ENCODE results near the gene THAP12. TPM values are rescaled to one million over a fixed set of nuclear protein-coding genes. Genes with fewer than 3 reads are reported as not detected.

Gene THAP12
- total and polyA plus RNA-seq, 2 donors (not counting 3 experiments of a cell fraction or from before 2014, with no cell fraction given), result 12.2 to 36.7 TPM

DNA sequence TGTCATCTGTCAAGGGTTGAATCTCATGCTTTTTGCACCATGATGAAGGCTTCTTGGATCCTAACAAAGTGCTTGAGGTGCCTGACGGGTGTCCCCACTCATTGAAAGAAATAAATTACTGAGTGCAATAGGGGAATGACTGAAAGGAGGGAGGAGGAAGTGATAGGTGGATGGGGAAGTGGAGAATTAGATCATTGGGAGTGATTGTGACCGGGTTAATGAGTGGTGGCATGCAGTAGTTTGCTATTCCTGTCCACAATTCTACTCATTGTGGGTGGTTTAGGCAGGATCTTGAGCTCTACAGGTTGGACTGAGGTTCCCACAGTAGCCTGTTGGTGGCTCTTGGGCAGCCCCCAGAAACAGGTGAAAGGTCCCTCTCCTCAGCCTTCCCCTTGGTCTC, 44.3 kb downstream of the THAP12 start:
- intact Hi-C loops (cut with micrococcal nuclease) (no loop called here), dilution Hi-C loops (cut with MboI; ENCODE audit: extremely low pct_ligation_motif_present, low sequenced_read_pairs) (no loop called here)
- Histone ChIP-seq H3K4me2 (ENCODE audit: insufficient read depth, low read length) (no peak overlapping the region), H3K79me2 (ENCODE audit: control insufficient read depth, insufficient read depth, low read length) (no peaks in the 10 kb centered on the region), H3K9me3 (replicated peaks; ENCODE audit: control insufficient read depth, insufficient read depth, low read length) (no peaks in the 10 kb centered on the region), H3K9ac (replicated peaks; ENCODE audit: extremely low read depth, insufficient read depth, low read length) (no peak overlapping the region), H4K20me1 (replicated peaks; ENCODE audit: control insufficient read depth, extremely low read depth, insufficient read depth, low read length) (no peaks in the 10 kb centered on the region), H3K27me3 (ENCODE audit: control insufficient read depth in 2 of 2, insufficient read depth in 2 of 2, low read length in 2 of 2) (no peaks in the 10 kb centered on the region), H3K4me3 (replicated peaks in 1 of 3; ENCODE audit: insufficient read depth in 1 of 3, low read depth in 1 of 3, low read length in 3 of 3) (no peak overlapping the region), H2AFZ (ENCODE audit: low read depth, low read length) (no peak overlapping the region), H3K9me1 (replicated peaks; ENCODE audit: control insufficient read depth, extremely low read depth, insufficient read depth, low read length) (no peaks in the 10 kb centered on the region), H3K36me3 (ENCODE audit: control insufficient read depth in 2 of 2, extremely low read depth in 1 of 2, insufficient read depth in 2 of 2, low read length in 2 of 2) (no peaks in the 10 kb centered on the region), H3K4me1 (ENCODE audit: control insufficient read depth, extremely low read depth, insufficient read depth, low read length) (no peaks in the 10 kb centered on the region), H3K27ac (ENCODE audit: insufficient read depth, low read depth, low read length) (no peak overlapping the region)
- TF ChIP-seq EZH2 (IDR thresholded peaks at IDR 0.05; ENCODE audit: borderline replicate concordance, low read depth, low read length, severe bottlenecking), result no peak
- TF ChIP-seq POLR2AphosphoS5 (IDR thresholded peaks at IDR 0.05; ENCODE audit: insufficient read depth, low read depth, low read length), result no peak
- TF ChIP-seq FOS (IDR thresholded peaks at IDR 0.05; ENCODE audit: borderline replicate concordance, insufficient read depth, low read length), result no peak
- no peak for TF ChIP-seq JUN (IDR thresholded peaks at IDR 0.05; ENCODE audit: borderline replicate concordance, insufficient read depth, insufficient read length, low read depth)
- no peak for TF ChIP-seq POLR2A (IDR thresholded peaks at IDR 0.05; ENCODE audit: low read depth, low read length)
- TF ChIP-seq, protein P1, sequence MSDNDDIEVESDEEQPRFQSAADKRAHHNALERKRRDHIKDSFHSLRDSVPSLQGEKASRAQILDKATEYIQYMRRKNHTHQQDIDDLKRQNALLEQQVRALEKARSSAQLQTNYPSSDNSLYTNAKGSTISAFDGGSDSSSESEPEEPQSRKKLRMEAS (IDR thresholded peaks at IDR 0.05; ENCODE audit: insufficient read depth, insufficient read length), result no peak
- no peak for TF ChIP-seq GATA2 (IDR thresholded peaks at IDR 0.05; ENCODE audit: insufficient read depth, insufficient read length, low read depth, low read length)
- TF ChIP-seq MYC (IDR thresholded peaks at IDR 0.05; ENCODE audit: low read depth, low read length), result no peak
- TF ChIP-seq, protein P2, sequence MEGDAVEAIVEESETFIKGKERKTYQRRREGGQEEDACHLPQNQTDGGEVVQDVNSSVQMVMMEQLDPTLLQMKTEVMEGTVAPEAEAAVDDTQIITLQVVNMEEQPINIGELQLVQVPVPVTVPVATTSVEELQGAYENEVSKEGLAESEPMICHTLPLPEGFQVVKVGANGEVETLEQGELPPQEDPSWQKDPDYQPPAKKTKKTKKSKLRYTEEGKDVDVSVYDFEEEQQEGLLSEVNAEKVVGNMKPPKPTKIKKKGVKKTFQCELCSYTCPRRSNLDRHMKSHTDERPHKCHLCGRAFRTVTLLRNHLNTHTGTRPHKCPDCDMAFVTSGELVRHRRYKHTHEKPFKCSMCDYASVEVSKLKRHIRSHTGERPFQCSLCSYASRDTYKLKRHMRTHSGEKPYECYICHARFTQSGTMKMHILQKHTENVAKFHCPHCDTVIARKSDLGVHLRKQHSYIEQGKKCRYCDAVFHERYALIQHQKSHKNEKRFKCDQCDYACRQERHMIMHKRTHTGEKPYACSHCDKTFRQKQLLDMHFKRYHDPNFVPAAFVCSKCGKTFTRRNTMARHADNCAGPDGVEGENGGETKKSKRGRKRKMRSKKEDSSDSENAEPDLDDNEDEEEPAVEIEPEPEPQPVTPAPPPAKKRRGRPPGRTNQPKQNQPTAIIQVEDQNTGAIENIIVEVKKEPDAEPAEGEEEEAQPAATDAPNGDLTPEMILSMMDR (IDR thresholded peaks at IDR 0.05; ENCODE audit: extremely low read depth in 1 of 2, insufficient read depth in 1 of 2, low read depth in 1 of 2, low read length in 2 of 2), result no peak
- DNase-seq (ENCODE audit: low read depth, low spot score), result no peak
- CTCF ChIA-PET, result no interaction called here
- BruUV-seq (replicated peaks), result no TSS peak
- POLR2A ChIA-PET, result interaction anchor here (0.5 kb wide), 1 partner anchor 35 kb away, joined by 4 read pairs; no protein-coding TSS in a partner anchor
- FAIRE-seq, result no peak

All from endothelial cell of umbilical vein (primary cell).